OCI-LY7 (cell line): ENCODE data around the gene MARK4.

Experiments
- CTCF ChIP-seq: fragments of 200-600 bp; sonication (generic); conservative IDR thresholded peaks from 2 replicates; pipeline ENCODE4 v1.5.1; 2014; ENCODE audit warnings: mild to moderate bottlenecking, antibody characterized with exemption, low read length, moderate library complexity, mixed read lengths
- EZH2phosphoT487 ChIP-seq: fragments of 200-600 bp; sonication (generic); IDR thresholded peaks from 2 replicates; pipeline ENCODE4 v1.6.1; 2018; ENCODE audit warnings: low read depth, borderline replicate concordance, mild to moderate bottlenecking, mixed run types, antibody characterized with exemption, low read length, moderate library complexity, mixed read lengths

- TF ChIP-seq CTCF: no peak
- TF ChIP-seq EZH2phosphoT487: no peak
Observed at GRCh38 chr19:45280471-45280961, 29.4 kb downstream of the MARK4 start.
